OCI-LY7 (cell line): Measurements from ENCODE around the gene DOK4.

Experiments
- EZH2phosphoT487 ChIP-seq: fragments of 200-600 bp; sonication (generic); IDR thresholded peaks from 2 replicates; pipeline ENCODE4 v1.6.1; 2018; ENCODE audit warnings: low read depth, borderline replicate concordance, mild to moderate bottlenecking, mixed run types, antibody characterized with exemption, low read length, moderate library complexity, mixed read lengths
- TF ChIP-seq, protein P1 (sequence below): fragments of 200-600 bp; sonication (generic); conservative IDR thresholded peaks from 2 replicates; pipeline ENCODE4 v1.5.1; 2014; ENCODE audit warnings: mild to moderate bottlenecking, antibody characterized with exemption, low read length, moderate library complexity, mixed read lengths

DNA sequence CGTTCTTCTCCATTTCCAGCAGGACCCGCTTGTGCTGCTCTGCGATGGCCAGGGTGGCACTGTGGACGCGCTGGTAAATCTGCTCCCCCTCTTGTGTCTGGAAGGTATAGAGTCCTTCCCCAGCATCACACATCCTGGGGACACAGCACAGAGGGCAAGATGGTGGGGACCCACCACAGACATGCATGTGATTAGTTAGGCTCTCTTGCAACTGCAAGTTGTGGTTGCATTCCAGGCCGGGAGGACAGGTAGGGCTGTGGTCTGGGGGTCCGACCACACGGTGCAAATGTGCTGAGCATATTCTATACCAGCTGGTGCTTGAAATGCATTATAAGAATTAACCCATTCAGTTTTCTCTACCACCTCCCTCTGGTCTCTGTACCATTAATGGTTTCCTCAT lies 12.4 kb downstream of the DOK4 start:
- TF ChIP-seq, protein P1, sequence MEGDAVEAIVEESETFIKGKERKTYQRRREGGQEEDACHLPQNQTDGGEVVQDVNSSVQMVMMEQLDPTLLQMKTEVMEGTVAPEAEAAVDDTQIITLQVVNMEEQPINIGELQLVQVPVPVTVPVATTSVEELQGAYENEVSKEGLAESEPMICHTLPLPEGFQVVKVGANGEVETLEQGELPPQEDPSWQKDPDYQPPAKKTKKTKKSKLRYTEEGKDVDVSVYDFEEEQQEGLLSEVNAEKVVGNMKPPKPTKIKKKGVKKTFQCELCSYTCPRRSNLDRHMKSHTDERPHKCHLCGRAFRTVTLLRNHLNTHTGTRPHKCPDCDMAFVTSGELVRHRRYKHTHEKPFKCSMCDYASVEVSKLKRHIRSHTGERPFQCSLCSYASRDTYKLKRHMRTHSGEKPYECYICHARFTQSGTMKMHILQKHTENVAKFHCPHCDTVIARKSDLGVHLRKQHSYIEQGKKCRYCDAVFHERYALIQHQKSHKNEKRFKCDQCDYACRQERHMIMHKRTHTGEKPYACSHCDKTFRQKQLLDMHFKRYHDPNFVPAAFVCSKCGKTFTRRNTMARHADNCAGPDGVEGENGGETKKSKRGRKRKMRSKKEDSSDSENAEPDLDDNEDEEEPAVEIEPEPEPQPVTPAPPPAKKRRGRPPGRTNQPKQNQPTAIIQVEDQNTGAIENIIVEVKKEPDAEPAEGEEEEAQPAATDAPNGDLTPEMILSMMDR, result no peak
- TF ChIP-seq EZH2phosphoT487, result no peak
